ENCODE data around the gene PHIP. TPM values are rescaled to one million over a fixed set of nuclear protein-coding genes. Genes with fewer than 3 reads are reported as not detected.

The PHIP gene
- total and polyA plus RNA-seq, 9 of the 15 experiments (the other 6 are each of a cell fraction or from before 2014, with no cell fraction given): 8.1 to 36.3 (median 16.5) TPM

DNA sequence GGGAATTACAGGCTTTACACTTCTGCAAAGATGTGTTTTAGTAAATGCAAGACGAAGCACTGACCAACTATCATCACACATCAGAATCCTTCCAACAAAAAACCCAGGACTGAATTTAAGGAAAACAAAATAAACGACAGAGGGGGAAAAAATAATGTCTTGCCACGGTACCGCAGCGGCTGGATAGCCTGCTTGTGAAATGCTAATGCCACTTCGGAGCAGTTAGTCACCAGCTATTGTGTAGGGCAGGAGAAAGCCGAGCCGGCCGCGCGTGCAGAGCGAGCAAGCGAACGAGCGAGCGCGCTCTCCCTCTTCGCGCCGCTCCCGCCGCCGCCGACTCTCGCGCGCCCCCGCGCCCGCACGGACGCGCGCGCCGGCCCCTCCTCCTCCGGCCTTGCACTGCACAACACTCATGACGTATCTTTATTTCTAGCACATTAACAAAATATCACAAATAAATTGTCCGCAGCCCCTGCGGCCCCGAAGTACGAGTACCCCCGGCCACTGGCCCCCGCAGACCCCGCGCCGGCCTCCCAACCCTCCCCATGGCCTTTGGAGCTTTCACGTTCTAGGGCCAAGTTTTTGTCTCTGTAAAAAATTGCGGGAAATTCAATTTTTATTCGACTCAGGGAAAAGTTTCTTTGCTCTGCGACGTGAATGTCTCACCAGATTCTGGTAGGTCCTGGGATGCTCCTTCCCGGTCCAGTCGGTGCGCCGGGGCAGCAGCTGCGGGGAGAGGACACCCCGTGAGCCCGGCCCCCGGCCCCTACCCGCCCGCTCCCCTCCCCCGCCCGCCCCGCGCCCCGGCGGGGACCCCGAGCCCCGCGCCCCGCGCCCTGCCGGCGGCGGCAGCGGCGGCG lies 1.0 kb downstream of the PHIP start (continued):
- TF ChIP-seq KDM4B (IDR thresholded peaks at IDR 0.05; ENCODE audit: borderline replicate concordance in 2 of 2, low read depth in 1 of 2) (no peak), TBP (optimal IDR thresholded peaks at IDR 0.05; ENCODE audit: low read depth, low read length) (no peak), TRIM24 (IDR thresholded peaks at IDR 0.05) (no peak), ZNF589 (CRISPR knock-in tag; IDR thresholded peaks at IDR 0.05; ENCODE audit: low read depth) (peak; percentile 87), HDAC2 (IDR thresholded peaks at IDR 0.05) (no peak), NR0B1 (IDR thresholded peaks at IDR 0.05; ENCODE audit: partially characterized antibody) (no peak), HDAC8 (tag; IDR thresholded peaks at IDR 0.05) (no peak), CSDE1 (IDR thresholded peaks at IDR 0.05) (no peak), RBM15 (IDR thresholded peaks at IDR 0.05; ENCODE audit: insufficient read depth, low read length) (no peak), MCM3 (IDR thresholded peaks at IDR 0.05) (no peak), SNRNP70 (optimal IDR thresholded peaks at IDR 0.05; ENCODE audit: low read depth, low read length) (no peak), ZNF140 (CRISPR knock-in tag; IDR thresholded peaks at IDR 0.05) (no peak), FOXA3 (CRISPR knock-in tag; conservative IDR thresholded peaks at IDR 0.05 in 1 of 2, IDR thresholded peaks at IDR 0.05 in 1 of 2) (no peak), TCF7L2 (IDR thresholded peaks at IDR 0.05; ENCODE audit: low read depth, low read length) (no peak), UBTF (IDR thresholded peaks at IDR 0.05; ENCODE audit: borderline replicate concordance in 1 of 2, low read depth in 2 of 2, low read length in 2 of 2) (no peak)
- TF ChIP-seq, protein P1, sequence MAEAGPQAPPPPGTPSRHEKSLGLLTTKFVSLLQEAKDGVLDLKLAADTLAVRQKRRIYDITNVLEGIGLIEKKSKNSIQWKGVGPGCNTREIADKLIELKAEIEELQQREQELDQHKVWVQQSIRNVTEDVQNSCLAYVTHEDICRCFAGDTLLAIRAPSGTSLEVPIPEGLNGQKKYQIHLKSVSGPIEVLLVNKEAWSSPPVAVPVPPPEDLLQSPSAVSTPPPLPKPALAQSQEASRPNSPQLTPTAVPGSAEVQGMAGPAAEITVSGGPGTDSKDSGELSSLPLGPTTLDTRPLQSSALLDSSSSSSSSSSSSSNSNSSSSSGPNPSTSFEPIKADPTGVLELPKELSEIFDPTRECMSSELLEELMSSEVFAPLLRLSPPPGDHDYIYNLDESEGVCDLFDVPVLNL (CRISPR knock-in tag; IDR thresholded peaks at IDR 0.05; ENCODE audit: low read depth): no peak
- TF ChIP-seq, protein P2, sequence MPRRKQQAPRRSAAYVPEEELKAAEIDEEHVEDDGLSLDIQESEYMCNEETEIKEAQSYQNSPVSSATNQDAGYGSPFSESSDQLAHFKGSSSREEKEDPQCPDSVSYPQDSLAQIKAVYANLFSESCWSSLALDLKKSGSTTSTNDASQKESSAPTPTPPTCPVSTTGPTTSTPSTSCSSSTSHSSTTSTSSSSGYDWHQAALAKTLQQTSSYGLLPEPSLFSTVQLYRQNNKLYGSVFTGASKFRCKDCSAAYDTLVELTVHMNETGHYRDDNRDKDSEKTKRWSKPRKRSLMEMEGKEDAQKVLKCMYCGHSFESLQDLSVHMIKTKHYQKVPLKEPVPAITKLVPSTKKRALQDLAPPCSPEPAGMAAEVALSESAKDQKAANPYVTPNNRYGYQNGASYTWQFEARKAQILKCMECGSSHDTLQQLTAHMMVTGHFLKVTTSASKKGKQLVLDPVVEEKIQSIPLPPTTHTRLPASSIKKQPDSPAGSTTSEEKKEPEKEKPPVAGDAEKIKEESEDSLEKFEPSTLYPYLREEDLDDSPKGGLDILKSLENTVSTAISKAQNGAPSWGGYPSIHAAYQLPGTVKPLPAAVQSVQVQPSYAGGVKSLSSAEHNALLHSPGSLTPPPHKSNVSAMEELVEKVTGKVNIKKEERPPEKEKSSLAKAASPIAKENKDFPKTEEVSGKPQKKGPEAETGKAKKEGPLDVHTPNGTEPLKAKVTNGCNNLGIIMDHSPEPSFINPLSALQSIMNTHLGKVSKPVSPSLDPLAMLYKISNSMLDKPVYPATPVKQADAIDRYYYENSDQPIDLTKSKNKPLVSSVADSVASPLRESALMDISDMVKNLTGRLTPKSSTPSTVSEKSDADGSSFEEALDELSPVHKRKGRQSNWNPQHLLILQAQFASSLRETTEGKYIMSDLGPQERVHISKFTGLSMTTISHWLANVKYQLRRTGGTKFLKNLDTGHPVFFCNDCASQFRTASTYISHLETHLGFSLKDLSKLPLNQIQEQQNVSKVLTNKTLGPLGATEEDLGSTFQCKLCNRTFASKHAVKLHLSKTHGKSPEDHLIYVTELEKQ (CRISPR knock-in tag; IDR thresholded peaks at IDR 0.05): no peak

Data from K562 (cell line).